Superior temporal gyrus (tissue), 1 donor: Measurements from ENCODE around the gene EVA1B.

Experiments
- DNase-seq: peaks from one replicate; pipeline ENCODE4 v3.0.0-alpha.2; 2016; ENCODE audit errors: extremely low spot score

The EVA1B gene

DNA sequence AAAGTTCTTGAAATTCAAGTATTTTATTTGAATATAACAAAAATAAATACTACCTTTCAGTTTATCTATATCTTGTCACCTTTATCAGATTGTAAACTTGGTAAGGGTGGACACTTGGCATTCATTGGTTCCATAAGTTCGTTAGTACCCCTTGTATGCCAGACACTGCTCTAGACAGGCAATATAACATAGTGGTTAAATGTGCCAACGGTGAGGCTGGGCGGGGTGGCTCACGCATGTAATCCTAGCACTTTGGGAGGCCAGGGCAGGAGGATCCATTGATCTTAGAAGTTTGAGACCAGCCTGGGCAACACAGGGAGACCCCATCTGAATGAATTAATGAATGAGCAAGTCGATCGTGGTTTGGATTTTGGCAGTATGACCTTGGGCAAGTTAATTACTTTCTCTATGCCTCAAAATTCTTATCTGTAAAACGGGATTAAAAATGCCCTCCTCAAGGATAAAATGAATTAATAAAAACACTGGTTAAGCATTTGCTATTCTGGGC is 43.6 kb downstream of the EVA1B start:
- no peak for DNase-seq

DNA sequence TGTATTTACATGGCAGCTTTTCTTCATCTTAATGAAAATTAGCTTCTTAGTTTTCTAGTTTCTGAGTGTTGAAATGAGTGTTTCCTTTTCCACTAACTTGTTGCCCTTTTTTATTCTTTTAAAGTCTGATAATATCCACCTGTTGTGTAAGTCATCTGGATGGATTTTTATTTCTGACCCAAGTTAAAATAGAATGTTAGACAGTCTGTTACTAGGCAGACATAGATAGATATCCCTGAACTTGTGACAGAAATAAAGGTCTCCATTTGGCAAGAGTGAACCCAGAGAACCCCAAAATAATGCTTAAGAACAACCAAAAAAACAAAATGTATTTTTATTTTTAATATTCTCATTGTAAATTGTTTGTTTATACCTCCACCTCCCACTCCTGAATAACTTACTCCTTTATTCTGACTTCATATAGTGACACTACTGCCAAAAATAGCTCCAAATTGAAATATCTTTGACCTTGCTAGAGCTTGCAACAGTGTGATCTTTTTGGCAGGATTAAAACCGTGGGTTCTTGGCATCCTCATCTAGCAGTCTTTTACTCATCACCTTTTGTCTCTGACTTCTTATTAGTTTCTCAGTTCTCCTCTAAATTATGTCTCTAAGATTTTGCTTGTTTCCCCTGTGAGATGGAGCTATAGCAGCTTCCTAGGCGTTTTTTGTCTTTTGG is 44.2 kb downstream of the EVA1B start:
- no peak for DNase-seq

DNA sequence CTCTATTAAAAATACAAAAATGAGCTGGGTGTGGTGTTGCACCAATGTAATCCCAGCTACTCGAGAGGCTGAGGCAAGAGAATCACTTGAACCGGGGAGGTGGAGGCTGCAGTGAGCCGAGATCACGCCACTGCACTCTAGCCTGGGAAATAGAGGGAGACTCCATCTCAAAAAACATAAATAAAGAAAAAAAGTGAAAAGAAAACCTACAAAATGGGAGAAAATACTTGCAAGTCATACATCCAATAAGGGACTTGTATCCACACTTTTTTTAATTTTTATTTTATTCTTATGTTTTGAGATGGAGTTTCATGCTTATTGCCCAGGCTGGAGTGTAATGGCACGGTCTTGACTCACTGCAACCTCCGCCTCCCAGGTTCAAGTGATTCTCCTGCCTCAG is 46.8 kb downstream of the EVA1B start:
- no peak for DNase-seq

DNA sequence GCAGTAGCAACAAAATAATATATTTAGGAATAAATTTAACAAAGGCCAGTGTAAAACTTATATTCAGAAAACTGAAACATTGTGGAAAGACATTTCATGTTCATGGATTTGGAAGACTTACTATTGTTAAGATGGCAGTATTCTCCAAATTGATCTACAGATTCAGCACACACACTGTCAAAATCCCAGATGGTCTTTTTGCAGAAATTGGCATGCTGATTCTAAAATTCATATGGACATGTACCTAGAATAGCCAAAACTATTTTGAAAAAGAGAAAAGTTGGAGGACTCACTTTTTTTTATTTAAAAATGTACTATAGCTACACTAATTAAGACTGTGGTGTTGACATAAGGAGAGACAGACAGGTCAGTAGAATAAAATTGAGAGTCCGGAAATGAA is 49.2 kb downstream of the EVA1B start:
- no peak for DNase-seq

DNA sequence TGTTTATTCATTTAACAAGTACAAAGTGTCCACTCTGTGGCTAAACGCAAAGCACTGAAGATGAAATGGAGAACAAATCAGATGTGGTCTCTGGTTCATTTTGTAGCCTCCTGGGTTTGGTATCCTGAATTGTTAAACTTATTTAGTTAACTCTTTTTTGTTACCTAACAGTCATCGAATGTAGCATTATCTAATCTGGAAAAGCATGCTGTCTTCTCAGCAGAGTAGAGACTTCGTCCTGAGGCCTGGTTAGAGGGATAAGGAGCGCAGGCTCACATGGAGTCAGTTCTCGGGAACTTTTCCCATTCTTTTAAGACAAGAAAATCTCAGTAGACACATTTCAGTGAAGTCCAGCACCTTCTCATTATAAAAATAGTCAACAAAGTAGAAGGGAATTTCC is 50.4 kb downstream of the EVA1B start:
- no peak for DNase-seq
